Right kidney (tissue), 1 donor: ENCODE data around the gene MFSD8.
"Not testable (repeated sequence)": the region's sequence is repeated elsewhere in the genome, so short reads cannot be mapped to it uniquely, and the experiment has no call there.

ENCODE experiments used
- DNase-seq: peaks from one replicate; pipeline ENCODE4 v3.0.0-alpha.2; 2016

MFSD8 gene

DNA sequence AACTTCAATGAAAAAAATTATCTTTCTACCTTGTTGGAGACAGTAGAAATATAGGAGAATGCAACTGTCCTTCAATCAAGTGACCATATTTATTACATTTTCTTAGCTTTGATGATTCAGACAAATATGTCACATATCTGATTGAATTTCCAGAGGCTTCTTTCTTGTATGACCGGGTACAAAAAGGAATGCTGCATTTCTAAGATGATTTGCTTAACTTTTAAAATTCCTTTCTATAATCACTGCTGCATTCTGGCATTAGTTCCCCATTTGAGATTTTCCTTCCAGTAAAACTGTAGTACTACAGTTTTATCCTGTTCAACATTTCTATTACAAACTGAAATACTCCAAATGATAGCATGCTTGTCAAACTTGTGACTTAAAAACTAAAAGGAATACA, 5.2 kb downstream of the MFSD8 start:
- no peak for DNase-seq

DNA sequence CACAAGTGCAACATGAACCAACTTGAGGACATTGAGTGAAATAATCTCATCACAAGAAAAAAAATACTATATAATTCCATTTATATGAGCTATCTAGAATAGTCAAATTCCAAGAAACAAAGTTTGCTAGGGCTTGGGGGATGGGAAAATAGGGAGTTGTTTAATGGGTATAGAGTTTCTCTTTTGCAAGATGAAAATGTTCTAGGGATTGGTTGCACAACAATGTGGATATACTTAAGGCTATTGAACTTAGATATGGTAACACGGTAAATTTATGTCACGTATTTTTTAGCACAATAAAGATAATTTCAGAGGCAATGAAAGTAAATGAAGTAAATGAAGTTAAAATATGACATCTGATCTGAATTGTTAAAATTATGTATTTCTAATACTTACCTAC, 7.9 kb downstream of the MFSD8 start:
- no peak for DNase-seq

DNA sequence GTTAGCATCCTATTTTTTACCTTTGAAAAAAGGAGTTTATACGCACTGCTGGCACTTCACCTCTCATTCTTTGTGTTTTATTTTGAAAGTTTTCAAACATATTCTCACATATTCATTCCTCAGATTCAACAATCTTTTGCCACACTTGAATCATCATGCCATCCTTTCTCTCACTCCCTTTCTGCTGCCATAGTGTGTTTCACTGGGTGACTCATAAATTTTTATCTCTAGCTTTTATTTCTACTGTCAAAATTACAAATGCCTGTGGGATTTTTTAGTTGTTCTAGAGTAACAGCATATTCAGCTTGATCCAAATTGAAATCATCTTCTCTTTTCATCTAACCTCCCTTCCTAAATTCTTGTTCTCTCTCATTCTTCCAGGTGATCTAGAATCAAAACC, 28.0 kb downstream of the MFSD8 start:
- DNase-seq, result no peak

DNA sequence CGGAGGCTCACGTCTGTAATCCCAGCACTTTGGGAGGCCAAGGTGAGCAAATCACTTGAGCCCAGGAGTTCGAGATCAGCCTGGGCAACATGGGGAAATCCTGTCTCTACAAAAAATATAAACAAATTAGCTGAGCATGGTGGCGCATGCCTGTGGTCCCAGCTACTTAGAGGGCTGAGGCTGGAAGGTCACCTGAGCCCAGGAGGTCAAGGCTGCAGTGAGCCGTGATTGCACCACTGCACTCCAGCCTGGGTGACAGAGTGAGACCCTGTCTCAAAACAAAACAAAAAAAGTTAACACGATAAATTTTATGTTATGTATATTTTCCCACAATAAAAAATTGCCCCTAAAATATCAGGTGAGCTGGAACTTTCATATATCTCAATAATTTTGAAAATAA, 33.1 kb downstream of the MFSD8 start:
- DNase-seq, result not testable (repeated sequence)

DNA sequence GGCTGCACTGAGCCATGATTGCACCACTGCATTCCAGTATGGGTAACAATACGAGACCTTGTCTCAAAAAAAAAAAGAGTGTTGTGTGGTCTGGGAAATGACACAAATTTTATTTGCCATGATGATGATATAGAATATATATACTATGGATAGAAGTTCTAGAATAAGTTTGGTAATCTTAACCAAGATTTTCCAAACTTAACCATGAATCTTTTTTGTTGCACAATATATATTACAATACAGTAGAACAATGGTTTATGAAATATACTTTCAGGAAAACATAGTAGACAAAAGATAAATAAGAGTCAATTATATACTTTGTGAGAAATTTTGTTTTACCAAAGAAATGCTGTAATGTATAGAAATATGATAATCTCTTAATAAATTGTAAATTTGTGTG, 34.8 kb downstream of the MFSD8 start:
- DNase-seq, result no peak

DNA sequence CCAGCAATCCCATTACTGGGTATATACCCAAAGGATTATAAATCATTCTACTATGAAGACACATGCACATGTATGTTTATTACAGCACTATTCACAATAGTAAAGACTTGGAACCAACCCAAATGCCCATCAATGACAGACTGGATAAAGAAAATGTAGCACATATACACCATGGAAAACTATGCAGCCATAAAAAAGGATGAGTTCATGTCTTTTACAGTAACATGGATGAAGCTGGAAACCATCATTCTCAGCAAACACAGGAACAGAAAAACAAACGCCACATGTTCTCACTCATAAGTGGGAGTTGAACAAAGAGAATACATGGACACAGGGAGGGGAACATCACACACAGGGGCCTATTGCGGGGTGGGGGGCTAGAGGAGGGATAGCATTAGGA, 39.3 kb downstream of the MFSD8 start:
- DNase-seq, result not testable (repeated sequence)

DNA sequence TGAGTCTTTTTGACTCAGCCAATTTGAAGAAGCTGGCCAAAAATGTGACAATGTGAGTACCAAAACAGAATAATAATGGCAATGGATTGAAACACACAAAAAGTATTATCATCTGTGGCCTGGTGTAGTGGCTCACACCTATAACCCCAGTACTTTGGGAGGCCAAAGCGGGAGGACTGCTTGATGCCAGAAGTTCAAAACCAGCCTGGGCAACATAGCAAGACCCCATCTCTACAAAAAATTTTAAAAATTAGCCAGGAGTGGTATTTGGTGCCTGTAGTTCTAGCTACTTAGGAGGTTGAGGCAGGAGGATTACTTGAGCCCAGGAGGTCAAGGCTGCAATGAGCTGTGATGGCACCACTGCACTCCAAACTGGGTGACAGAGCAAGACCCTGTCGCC, 42.7 kb downstream of the MFSD8 start:
- no peak for DNase-seq

DNA sequence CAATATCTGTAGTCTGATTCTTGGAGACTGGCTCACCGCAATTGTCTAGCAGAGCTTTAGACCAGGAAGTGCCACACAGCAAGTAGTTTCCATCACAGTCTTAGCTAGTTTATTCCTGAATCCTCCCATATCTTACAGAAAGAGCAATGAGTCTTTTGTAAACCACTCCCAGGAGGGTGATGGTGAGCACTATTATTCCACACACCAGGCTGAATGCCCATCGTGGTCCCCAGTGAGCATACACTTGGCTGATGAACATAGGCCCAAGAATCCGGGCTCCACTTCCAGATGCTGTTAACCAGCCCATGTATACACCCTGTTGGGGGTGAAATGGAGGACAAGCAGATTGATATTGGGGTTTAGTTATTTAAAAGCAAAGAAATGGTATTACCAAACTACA, 44.5 kb downstream of the MFSD8 start:
- DNase-seq, result no peak

DNA sequence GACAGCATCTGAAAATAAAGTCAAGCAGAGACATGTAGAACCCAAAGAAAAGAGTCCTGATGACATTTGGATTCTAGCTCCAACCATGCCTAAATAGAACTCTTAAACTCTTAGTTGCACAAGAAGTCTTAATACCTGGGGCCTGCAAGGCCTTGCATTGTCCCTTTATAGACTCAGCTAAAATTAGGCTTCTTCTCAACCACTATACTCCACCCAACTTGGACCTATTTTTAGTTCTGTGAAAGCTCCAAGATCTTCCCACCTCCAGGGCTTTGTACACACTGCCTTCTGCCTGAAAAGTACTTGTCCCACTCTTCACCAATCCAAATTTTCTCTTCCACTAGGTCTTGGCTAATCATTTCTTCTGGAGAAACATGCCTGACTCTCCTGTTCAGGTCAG, 47.8 kb downstream of the MFSD8 start:
- DNase-seq, result no peak

DNA sequence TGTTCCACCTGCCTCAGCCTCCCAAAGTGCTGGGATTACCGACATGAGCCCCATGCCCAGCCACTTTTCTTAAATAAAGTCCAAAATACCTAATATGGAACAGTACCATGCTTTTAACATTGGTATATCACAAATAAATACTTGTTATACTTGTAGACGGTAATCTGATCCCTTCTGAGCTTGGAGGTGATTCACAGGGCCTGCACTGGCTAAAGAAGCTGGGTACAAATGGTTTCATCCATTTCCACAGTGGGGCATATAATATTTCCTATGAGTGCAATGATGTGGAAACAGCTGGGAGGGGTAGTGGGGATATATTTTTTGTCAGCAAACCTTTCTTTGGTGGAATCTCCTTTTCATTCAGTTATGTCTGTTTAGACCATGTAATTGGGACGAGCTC, 48.5 kb downstream of the MFSD8 start:
- no peak for DNase-seq

DNA sequence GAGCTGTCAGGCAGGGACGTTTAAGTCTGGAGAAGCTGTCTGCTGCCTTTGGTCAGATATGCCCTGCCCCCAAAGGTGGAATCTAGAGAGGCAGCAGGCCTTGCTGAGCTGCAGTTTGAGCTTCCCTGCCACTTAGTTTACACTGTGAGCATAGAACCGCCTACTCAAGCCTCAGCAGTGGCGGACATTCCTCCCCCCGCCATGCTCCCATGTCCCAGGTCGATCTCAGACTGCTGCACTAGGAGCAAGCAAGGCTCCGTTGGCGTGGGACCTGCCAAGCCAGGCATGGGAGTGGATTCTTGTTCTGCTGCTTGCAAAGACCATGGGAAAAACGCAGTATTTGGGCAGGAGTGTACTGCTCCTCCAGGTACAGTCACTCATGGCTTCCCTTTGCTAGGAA, 59.9 kb downstream of the MFSD8 start:
- DNase-seq, result no peak

DNA sequence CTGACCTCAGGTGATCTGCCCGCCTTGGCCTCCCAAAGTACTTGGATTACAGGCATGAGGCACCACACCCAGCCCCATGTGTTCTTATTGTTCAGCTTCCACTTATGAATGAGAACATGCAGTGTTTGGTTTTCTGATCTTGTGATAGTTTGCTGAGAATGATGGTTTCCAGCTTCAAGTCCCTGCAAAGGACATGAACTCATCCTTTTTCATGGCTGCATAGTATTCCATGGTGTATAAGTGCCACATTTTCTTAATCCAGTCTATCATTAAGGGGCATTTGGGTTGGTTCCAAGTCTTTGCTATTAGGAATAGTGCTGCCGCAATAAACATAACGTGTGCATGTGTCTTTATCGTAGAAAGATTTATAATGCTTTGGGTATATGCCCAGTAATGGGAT, 65.3 kb downstream of the MFSD8 start:
- not testable (repeated sequence) for DNase-seq

DNA sequence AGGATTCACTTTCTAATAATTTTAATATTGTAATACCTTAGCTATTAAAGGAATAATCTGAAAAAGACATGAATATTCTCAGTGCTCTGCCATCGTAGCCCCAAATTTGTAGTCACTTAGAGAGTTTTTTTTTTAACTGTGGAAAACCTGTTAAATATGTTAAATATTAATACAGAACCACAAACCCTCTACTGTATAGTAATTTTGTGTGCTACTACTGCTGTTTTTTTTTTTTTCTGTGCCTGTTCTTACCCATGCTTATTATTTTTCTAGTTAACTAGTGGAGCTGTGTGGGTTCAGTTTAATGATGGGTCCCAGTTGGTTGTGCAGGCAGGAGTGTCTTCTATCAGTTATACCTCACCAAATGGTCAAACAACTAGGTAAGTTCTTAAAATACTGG, 68.4 kb downstream of the MFSD8 start:
- DNase-seq, result no peak

DNA sequence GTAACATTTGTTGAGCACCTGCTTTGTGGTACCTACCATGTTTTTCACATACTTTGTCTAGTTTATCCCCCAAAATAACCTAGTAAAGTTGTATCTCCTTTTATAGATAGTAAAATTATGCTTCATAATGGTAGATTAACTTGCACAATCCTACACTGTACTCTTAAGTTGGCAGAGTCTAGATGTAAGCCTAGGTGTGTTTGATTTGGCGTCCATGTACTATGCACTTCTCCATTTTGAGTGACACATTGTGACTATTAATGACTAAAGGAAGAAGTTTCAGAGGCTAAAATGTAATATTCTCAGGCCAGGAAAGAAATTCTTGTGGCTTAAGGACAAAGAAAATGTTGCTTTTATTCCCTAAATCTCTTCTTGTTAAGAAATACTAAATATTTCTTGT, 68.9 kb downstream of the MFSD8 start:
- DNase-seq, result no peak

DNA sequence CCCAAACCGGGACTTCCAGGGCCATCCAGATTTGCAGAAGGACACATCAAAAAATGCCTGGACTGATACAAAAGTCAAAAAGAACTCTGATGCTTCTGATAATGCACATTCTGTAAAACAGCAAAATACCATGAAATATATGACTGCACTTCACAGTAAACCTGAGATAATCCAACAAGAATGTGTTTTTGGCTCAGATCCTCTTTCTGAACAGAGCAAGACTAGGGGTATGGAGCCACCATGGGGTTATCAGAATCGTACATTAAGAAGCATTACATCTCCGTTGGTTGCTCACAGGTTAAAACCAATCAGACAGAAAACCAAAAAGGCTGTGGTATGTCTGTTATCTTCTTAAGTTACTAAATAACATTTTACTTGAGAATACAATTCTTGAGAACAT, 75.1 kb downstream of the MFSD8 start:
- DNase-seq, result no peak

DNA sequence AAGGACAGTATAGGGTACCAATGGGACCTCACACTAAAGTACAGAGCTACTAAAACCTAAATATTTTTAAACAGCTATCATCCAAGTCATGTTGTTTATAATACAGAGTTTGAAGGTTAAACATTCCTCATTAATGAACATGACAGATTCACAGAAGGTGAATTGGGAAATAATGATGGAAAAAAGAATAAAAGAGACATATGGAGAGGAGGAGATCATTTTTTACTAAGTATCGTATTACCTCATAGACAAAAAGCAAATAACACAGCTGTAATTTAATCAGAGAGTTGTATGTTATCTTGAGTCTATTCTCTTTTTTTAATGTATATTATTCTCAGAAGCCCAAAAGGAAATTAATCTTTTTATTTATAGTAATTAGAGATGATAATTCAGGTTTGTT, 76.4 kb downstream of the MFSD8 start:
- DNase-seq, result no peak

DNA sequence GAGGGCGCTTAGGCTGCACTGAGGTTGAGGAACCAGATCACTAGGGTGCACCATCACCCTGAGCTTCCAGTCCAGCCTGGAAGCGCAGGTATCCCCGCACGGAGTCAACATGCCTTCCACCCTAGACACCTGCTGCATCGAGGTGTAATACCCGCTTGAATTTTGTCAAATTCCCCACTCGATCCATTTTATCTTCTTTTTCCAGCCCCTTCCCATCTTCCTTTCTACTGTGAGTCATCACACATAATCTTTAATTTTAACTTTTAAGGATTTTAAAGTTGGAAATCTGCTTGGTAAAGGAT, 83.5 kb downstream of the MFSD8 start:
- no peak for DNase-seq

DNA sequence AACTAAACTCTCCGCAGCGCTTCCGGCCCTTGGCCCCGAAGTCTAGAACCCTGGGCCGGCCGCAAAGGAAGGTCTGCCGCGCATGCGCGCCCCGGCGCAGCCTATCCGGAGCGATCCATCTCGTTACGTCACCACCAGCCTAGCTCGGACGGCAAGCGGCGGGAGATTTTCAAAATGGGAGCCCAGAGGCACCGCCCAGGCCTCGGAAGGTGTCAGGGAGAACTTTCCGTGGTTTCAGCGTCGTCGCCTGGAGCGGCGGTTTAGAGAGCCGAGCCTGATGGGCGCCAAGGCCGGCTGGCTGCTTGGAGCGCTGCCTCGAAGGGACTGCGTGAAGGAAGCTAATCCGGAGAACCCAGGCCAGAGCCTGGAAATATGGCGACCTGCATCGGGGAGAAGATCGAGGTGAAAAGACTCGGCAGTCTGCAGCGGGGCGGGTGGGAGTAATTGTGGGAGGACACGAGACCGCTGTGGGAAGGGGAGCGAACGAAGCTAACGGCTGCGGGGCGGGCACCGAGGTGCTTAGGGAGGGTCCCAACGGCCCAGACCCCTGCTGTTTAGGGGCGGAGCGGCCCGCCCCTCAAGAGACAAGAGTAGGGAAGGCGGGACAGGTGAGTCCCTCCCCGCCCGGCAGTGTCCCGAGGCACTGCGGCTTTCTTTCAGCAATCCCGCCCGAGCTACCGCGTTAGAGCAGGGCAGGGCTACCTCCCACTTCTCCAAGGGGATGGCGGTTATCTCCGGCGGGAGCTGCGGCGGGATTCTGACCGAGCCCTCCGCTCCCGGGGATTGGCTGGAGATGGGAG, 84.0 kb downstream of the MFSD8 start, which contains the start of gene PLK4:
PLK4 (plus strand) TSS at position 131 of the 800 bp plus-strand sequence; CDS start at position 373, 242 bp downstream.
- peak; percentile 93 for DNase-seq

DNA sequence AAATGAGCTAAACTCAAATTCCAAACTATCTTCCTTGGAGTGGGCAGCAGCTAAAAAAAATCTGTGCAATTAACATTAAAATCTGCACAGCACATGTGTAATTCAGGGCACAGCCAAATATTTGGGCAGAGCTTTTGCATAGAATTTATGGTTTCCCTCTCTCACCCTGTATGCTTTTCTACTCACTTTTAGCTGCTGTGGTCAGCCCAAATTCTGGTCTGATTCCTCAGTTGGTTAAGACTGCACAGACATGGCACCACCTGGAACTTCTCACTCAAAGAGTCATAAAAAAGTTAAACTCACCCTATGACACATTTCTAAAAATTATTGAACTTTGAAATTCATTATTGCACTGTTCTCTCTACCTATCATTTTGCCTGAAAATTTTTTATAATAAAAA, 89.2 kb downstream of the MFSD8 start:
- no peak for DNase-seq

DNA sequence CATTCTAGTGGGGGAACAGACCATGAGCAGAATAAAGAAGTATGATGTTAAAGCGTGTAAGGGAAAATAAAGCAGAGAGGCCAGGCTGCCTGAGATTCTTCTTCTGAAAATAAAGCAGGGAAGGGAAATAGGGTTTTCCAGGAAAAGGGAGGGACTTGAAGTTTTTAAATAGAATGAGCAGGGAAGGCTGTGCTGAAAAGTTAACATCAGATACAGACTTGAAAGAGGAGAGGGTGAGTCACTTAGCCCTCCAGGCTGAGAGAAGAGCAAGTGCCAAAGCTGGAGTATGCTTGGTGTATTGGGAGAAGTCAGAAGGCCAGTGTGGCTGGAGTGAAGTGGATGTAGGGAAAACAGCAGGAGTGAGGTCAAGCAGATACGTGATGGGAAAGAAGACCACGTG, 94.3 kb downstream of the MFSD8 start:
- DNase-seq, result no peak

DNA sequence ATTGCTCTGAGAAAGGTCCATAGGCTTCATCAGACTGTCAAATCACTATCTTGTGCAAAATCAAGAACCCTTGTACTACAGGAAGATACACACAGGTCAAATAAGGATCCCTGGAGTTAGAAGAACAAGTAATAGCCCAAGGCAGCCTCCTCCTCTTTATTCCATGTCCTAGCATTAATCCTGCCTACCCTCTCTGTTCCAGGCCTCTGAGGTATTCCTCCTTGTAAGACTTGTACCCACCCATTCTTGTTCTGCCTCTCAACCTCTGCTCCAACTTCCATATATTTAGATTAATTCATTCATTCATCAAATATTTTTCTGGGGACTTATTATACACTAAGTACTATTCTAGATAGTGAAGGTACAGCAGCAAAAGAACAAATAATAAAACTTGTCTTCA, 94.7 kb downstream of the MFSD8 start:
- DNase-seq, result no peak

DNA sequence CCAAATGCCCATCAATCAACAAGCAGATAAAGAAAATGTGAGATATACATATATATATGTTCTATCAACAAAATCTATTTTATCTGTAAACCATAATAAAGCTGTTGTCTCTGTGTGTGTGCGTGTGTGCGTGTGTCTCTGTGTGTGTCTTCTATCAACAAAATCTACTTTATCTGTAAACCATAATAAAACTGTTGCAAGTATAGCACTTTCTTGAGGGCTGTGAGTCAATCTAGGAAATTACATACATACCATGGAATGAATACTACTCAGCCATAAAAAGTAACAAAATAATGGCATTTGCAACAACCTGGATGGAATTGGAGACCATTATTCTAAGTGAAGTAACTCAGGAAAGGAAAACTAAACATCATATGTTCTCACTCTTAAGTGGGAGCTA, 96.8 kb downstream of the MFSD8 start:
- DNase-seq, result no peak
